CD14-positive monocyte (primary cell): ENCODE measurements around the gene GUCY1A1. TPM values are rescaled to one million over a fixed set of nuclear protein-coding genes. Genes with fewer than 3 reads are reported as not detected.

Source experiments
- DNase-seq, 3 donors: peaks; one replicate each; pipeline ENCODE4 v3.0.0-alpha.2; 2011 to 2022
- H2AFZ ChIP-seq: 2 replicates; pipeline ENCODE4 v1.6.0; 2012; ENCODE audit warnings: mild to moderate bottlenecking, low read depth, low read length, inconsistent platforms; ENCODE audit not compliant: insufficient read depth, poor library complexity, severe bottlenecking
- H3K27ac ChIP-seq, 2 donors: 1 replicate in 1 of 2; 2 replicates in 1 of 2; pipeline ENCODE4 v1.5.1; 2012 to 2013; ENCODE audit warnings: low read length in 2 of 2, control low read depth in 1 of 2, inconsistent platforms in 1 of 2, low read depth in 1 of 2, mild to moderate bottlenecking in 1 of 2
- H3K27me3 ChIP-seq, 2 donors: one replicate each; pipeline versions ENCODE4 v1.6.0 to v1.6.1; 2011 to 2013; ENCODE audit warnings: low read length in 2 of 2; ENCODE audit not compliant: control insufficient read depth in 2 of 2, insufficient read depth in 2 of 2
- H3K36me3 ChIP-seq, 2 donors: replicated peaks in 1 of 2; 1 replicate in 1 of 2; 2 replicates in 1 of 2; pipeline versions ENCODE4 v1.5.1 to v1.6.1; 2012 to 2013; ENCODE audit warnings: low read length in 2 of 2, control low read depth in 1 of 2, inconsistent platforms in 1 of 2, mild to moderate bottlenecking in 1 of 2; ENCODE audit not compliant: insufficient read depth in 2 of 2, control insufficient read depth in 1 of 2
- H3K4me1 ChIP-seq, 2 donors: 1 replicate in 1 of 2; 2 replicates in 1 of 2; pipeline versions ENCODE4 v1.5.1 to v1.6.1; 2012 to 2013; ENCODE audit warnings: low read length in 2 of 2, control low read depth in 1 of 2, inconsistent platforms in 1 of 2, mild to moderate bottlenecking in 1 of 2, moderate library complexity in 1 of 2; ENCODE audit not compliant: insufficient read depth in 2 of 2, control insufficient read depth in 1 of 2
- H3K4me2 ChIP-seq: replicated peaks from 2 replicates; pipeline ENCODE3; 2012; ENCODE audit warnings: low read length, moderate library complexity, mild to moderate bottlenecking; ENCODE audit not compliant: poor library complexity, severe bottlenecking; ENCODE audit errors: extremely low read depth
- H3K4me3 ChIP-seq, 3 experiments: fragments of 200-600 bp in 1 of 3; sonication (generic) in 1 of 3; replicated peaks in 1 of 3; 1 replicate in 2 of 3; 2 replicates in 1 of 3; pipeline ENCODE4 v1.5.1; 2011 to 2013; ENCODE audit warnings: low read length in 3 of 3, mild to moderate bottlenecking in 3 of 3, control low read depth in 2 of 3, low read depth in 2 of 3, inconsistent platforms in 1 of 3, moderate library complexity in 1 of 3
- H3K79me2 ChIP-seq: 2 replicates; pipeline ENCODE4 v1.6.0; 2012; ENCODE audit warnings: mild to moderate bottlenecking, control low read depth, inconsistent platforms, low read length, moderate library complexity; ENCODE audit not compliant: insufficient read depth
- H3K9ac ChIP-seq: 2 replicates; pipeline ENCODE4 v1.6.0; 2017; ENCODE audit warnings: low read length, mild to moderate bottlenecking; ENCODE audit not compliant: insufficient read depth, poor library complexity, severe bottlenecking
- H3K9me3 ChIP-seq, 2 donors: replicated peaks in 1 of 2; 1 replicate in 1 of 2; 2 replicates in 1 of 2; pipeline versions ENCODE4 v1.5.1 to v1.6.1; 2012 to 2013; ENCODE audit warnings: low read length in 2 of 2, control low read depth in 1 of 2; ENCODE audit not compliant: control insufficient read depth in 1 of 2, insufficient read depth in 1 of 2
- H4K20me1 ChIP-seq: 2 replicates; pipeline ENCODE4 v1.6.0; 2012; ENCODE audit warnings: mild to moderate bottlenecking, low read length, control low read depth, moderate library complexity; ENCODE audit not compliant: insufficient read depth
- H3K27ac Mint-ChIP-seq, 7 donors: one replicate each; pipeline ENCODE4 v1.8.0; 2020; ENCODE audit warnings: mild to moderate bottlenecking in 7 of 7, mixed read lengths in 7 of 7, moderate library complexity in 6 of 7, inconsistent platforms in 2 of 7
- H3K27me3 Mint-ChIP-seq, 3 donors: one replicate each; pipeline ENCODE4 v1.8.0; 2021 to 2022; ENCODE audit warnings: low read depth in 3 of 3, mild to moderate bottlenecking in 3 of 3, mixed read lengths in 3 of 3, moderate library complexity in 3 of 3, inconsistent platforms in 1 of 3
- H3K36me3 Mint-ChIP-seq, 2 donors: one replicate each; pipeline ENCODE4 v1.8.0; 2020; ENCODE audit warnings: mixed read lengths in 2 of 2, inconsistent platforms in 1 of 2, mild to moderate bottlenecking in 1 of 2
- H3K4me1 Mint-ChIP-seq: one replicate; pipeline ENCODE4 v1.8.0; 2020; ENCODE audit warnings: mild to moderate bottlenecking, mixed read lengths
- H3K4me3 Mint-ChIP-seq, 2 donors: one replicate each; pipeline ENCODE4 v1.8.0; 2020; ENCODE audit warnings: mild to moderate bottlenecking in 2 of 2, mixed read lengths in 2 of 2, moderate library complexity in 1 of 2
- H3K9me3 Mint-ChIP-seq, 7 donors: one replicate each; pipeline ENCODE4 v1.8.0; 2020 to 2022; ENCODE audit warnings: mixed read lengths in 7 of 7, mild to moderate bottlenecking in 6 of 7, moderate library complexity in 6 of 7, inconsistent platforms in 2 of 7
- CTCF ChIP-seq: fragments of 200-600 bp; IDR thresholded peaks from one replicate; pipeline ENCODE4 v1.8.0; 2022; ENCODE audit warnings: antibody characterized with exemption, mild to moderate bottlenecking
- WGBS: methylation state at CpG from one replicate; pipeline ENCODE4 v1.1.5; 2013; ENCODE audit warnings: missing lambda C conversion rate; ENCODE audit not compliant: insufficient coverage; 5-methylcytosine and 5-hydroxymethylcytosine counted together
- intact Hi-C, 2 donors: fragments of 100-400 bp; cut with micrococcal nuclease; formaldehyde crosslinking; loops; one replicate each; pipeline versions ENCODE4 v1.15.0 to v1.15.1; 2023
- polyA plus RNA-seq, 3 donors: library from polyadenylated mRNA; depleted of rRNA in 1 of 3; unstranded in 2 of 3; stranded (reverse) in 1 of 3; fragments of 300-500 nt in 2 of 3; fragments of >200 nt in 1 of 3; fragmentation: Illumina TruSeq in 2 of 3; gene quantifications; 1 replicate in 2 of 3; 2 replicates in 1 of 3; pipeline ENCODE4 v1.2.3, GENCODE V29; 2012 to 2021

The GUCY1A1 gene
- polyA plus RNA-seq, 3 donors, result 0.88 to 1.2 (median 0.95) TPM

- Mint-ChIP-seq H3K36me3 (no peaks in the 10 kb centered on the region), H3K27me3 (no peaks in the 10 kb centered on the region), H3K27ac (peak overlapping the region in 1 of 7 donors; percentile 42), H3K9me3 (no peaks in the 10 kb centered on the region), H3K4me1 (peaks cover 8% of the 10 kb centered on the region), H3K4me3 (no peak overlapping the region)
- Histone ChIP-seq H3K27ac (no peak overlapping the region), H3K4me2 (no peak overlapping the region), H3K27me3 (no peaks in the 10 kb centered on the region), H3K4me1 (peaks cover 5 to 10% of the 10 kb centered on the region in 2 donors), H4K20me1 (no peaks in the 10 kb centered on the region), H3K36me3 (no peaks in the 10 kb centered on the region), H2AFZ (no peak overlapping the region), H3K9ac (no peak overlapping the region), H3K4me3 (no peak overlapping the region), H3K79me2 (no peaks in the 10 kb centered on the region), H3K9me3 (no peaks in the 10 kb centered on the region)
- no peak for DNase-seq
- intact Hi-C loops, result no loop called here
- TF ChIP-seq CTCF, result no peak
- WGBS, result 89% methylated on average over 1 of the region's 4 CpGs
Observed at GRCh38 chr4:155693015-155693663, 26.5 kb downstream of the GUCY1A1 start.

- no peaks in the 10 kb centered on the region for H3K36me3 Mint-ChIP-seq
- WGBS, result no CpG with 5 or more reads among the region's 2 CpGs
- H3K4me3 Mint-ChIP-seq, result no peak overlapping the region
- Histone ChIP-seq H3K4me3 (no peak overlapping the region), H3K36me3 (no peaks in the 10 kb centered on the region), H3K4me1 (peaks cover 5 to 10% of the 10 kb centered on the region in 2 donors), H3K79me2 (no peaks in the 10 kb centered on the region), H3K4me2 (no peak overlapping the region), H3K9me3 (no peaks in the 10 kb centered on the region), H3K27me3 (no peaks in the 10 kb centered on the region), H3K9ac (no peak overlapping the region), H2AFZ (no peak overlapping the region), H4K20me1 (no peaks in the 10 kb centered on the region), H3K27ac (no peak overlapping the region)
- no peak for TF ChIP-seq CTCF
- H3K27me3 Mint-ChIP-seq, result no peaks in the 10 kb centered on the region
- no peak for DNase-seq
- H3K27ac Mint-ChIP-seq, result no peak overlapping the region
- intact Hi-C loops, result no loop called here
- H3K4me1 Mint-ChIP-seq, result peaks cover 8% of the 10 kb centered on the region
- H3K9me3 Mint-ChIP-seq, result peaks cover 0 to 3% (median 0%) of the 10 kb centered on the region in 7 donors
Observed at GRCh38 chr4:155694100-155694785, 27.6 kb downstream of the GUCY1A1 start.
